ENCODE measurements around the gene SAXO1.

- TF ChIP-seq CTCF (conservative IDR thresholded peaks at IDR 0.05) (no peak), ZFX (IDR thresholded peaks at IDR 0.05) (no peak)
These were observed 36.8 kb downstream of the SAXO1 start for GRCh38 chr9:18996211-18996610.

All from C4-2B (cell line).